PFSK-1 (cell line): Measurements from ENCODE around the gene BAAT.

ENCODE experiments used
- POLR2AphosphoS5 ChIP-seq: IDR thresholded peaks from 2 replicates; pipeline ENCODE4 v1.6.1; 2012; ENCODE audit warnings: low read depth, mild to moderate bottlenecking, control low read depth, low read length, moderate library complexity
- TAF1 ChIP-seq: IDR thresholded peaks from 2 replicates; pipeline ENCODE4 v1.6.1; 2012; ENCODE audit warnings: low read length, control low read depth, borderline replicate concordance; ENCODE audit not compliant: insufficient read depth

- no peak for TF ChIP-seq POLR2AphosphoS5
- no peak for TF ChIP-seq TAF1
These were observed 14.8 kb upstream of the BAAT start for GRCh38 chr9:101399643-101399970.
